ENCODE data around the gene ZNF607. TPM values are rescaled to one million over a fixed set of nuclear protein-coding genes. Genes with fewer than 3 reads are reported as not detected.
"Not testable (repeated sequence)": the region's sequence is repeated elsewhere in the genome, so short reads cannot be mapped to it uniquely, and the experiment has no call there.

ZNF607 gene
- total and polyA plus RNA-seq, 10 of the 15 experiments (the other 5 are each of a cell fraction or from before 2014, with no cell fraction given), result 0.47 to 5.7 (median 2.2) TPM

DNA sequence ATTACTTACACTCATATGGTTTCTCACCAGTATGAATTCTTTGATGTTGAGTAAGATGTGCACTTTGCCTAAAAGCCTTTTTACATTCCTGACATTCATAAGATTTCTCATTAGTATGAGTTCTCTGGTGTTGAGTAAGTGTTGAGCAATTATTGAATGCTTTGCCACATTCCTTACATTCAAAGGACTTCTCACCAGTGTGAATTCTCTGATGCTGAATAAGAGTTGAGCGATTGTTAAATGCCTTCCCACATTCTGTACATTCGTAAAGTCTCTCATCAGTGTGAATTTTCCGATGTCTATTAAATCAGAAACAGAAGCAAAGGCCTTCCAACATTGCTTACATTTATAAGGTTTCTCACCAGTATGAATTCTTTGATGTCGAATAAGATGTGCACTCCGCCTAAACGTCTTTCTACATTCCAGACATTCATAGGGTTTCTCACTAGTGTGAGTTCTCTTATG, 50.1 kb downstream of the ZNF607 start:
- CTCF ChIA-PET, result no interaction called here
- Histone ChIP-seq H3K36me3 (ENCODE audit: control insufficient read depth in 2 of 2, insufficient read depth in 2 of 2, low read length in 1 of 2) (no peaks in the 10 kb centered on the region), H3K4me2 (ENCODE audit: control insufficient read depth, insufficient read depth) (no peak overlapping the region), H2AFZ (ENCODE audit: control insufficient read depth, low read depth, low read length) (no peak overlapping the region), H4K20me1 (ENCODE audit: control insufficient read depth, insufficient read depth) (no peaks in the 10 kb centered on the region), H3K79me2 (ENCODE audit: control insufficient read depth, insufficient read depth, low read length) (no peaks in the 10 kb centered on the region), H3K9ac (ENCODE audit: control insufficient read depth, insufficient read depth, low read length) (no peak overlapping the region), H3K4me3 (no peak overlapping the region), H3K27me3 (replicated peaks in 1 of 2; ENCODE audit: control insufficient read depth in 2 of 2, insufficient read depth in 2 of 2, low read length in 1 of 2) (no peaks in the 10 kb centered on the region), H3K27ac (ENCODE audit: control insufficient read depth, insufficient read depth) (no peak overlapping the region), H3K9me3 (replicated peaks; ENCODE audit: control insufficient read depth, insufficient read depth, low read length) (peaks cover 4% of the 10 kb centered on the region; the same call in 2 of the 3 replicates), H3K4me1 (ENCODE audit: control insufficient read depth, insufficient read depth, low read length) (no peaks in the 10 kb centered on the region)
- in situ Hi-C loops (cut with MboI), result no loop called here
- ATAC-seq, result no peak
- DNase-seq (ENCODE audit: low read depth, low spot score), result no peak
- no peak for FAIRE-seq
- TF ChIP-seq CBFB (IDR thresholded peaks at IDR 0.05; ENCODE audit: low read depth), result no peak
- no peak for TF ChIP-seq ZNF384 (IDR thresholded peaks at IDR 0.05; ENCODE audit: borderline replicate concordance, low read depth, low read length)
- BruUV-seq (replicated peaks), result no TSS peak
- SMC1A ChIA-PET (ENCODE audit: uncharacterized antibody, unreplicated experiment), result no interaction called here
- RAD21 ChIA-PET (ENCODE audit: unreplicated experiment), result no interaction called here
- WGBS (ENCODE audit: insufficient coverage, insufficient replicate concordance, low lambda C conversion rate, missing lambda C conversion rate), result 45% methylated on average over 6 of the region's 6 CpGs
- POLR2A ChIA-PET, result no interaction called here
- intact Hi-C loops (cut with micrococcal nuclease; ENCODE audit: unreplicated experiment), result no loop called here

DNA sequence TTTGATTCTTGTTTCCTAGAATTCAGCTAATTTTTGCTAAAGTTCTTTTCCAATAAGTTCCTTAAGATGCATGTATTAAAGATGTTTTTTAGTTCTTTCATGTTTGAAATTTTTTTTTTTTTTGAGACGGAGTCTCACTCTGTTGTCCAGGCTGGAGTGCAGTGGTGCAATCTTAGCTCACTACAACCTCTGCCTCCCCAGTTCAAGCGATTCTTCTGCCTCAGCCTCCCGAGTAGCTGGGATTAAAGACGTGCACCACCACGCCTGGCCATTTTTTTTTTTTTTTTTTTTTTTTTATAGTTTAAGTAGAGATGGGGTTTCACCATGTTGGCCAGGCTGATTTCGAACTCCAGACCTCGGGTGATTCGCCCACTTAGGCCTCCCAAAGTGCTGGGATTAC, 62.4 kb downstream of the ZNF607 start:
- in situ Hi-C loops (cut with MboI) (loop anchor here (10.0 kb wide), 1 partner anchor 342 kb away; no protein-coding TSS in a partner anchor), intact Hi-C loops (cut with micrococcal nuclease; ENCODE audit: unreplicated experiment) (loop anchor here (5.0 kb wide), 1 partner anchor 190 kb away; the partner anchor contains the start of genes ZNF569 and ZNF570)
- CTCF ChIA-PET, result interaction anchor here (0.6 kb wide), 1 partner anchor 44 kb away, joined by 3 read pairs; no protein-coding TSS in a partner anchor

More for the DNA sequence above, 62.4 kb downstream of the ZNF607 start:
- POLR2A ChIA-PET, result interaction anchor here (0.6 to 0.7 kb wide), 2 partner anchors 44 to 68 kb away, joined by 3 to 4 read pairs; no protein-coding TSS in a partner anchor
- H3K9ac ChIP-seq (ENCODE audit: control insufficient read depth, insufficient read depth, low read length); H3K36me3 ChIP-seq (ENCODE audit: control insufficient read depth in 2 of 2, insufficient read depth in 2 of 2, low read length in 1 of 2); ATAC-seq; H4K20me1 ChIP-seq (ENCODE audit: control insufficient read depth, insufficient read depth); H2AFZ ChIP-seq (ENCODE audit: control insufficient read depth, low read depth, low read length); DNase-seq (ENCODE audit: low read depth, low spot score); H3K27ac ChIP-seq (ENCODE audit: control insufficient read depth, insufficient read depth); H3K27me3 ChIP-seq (replicated peaks in 1 of 2; ENCODE audit: control insufficient read depth in 2 of 2, insufficient read depth in 2 of 2, low read length in 1 of 2); H3K4me1 ChIP-seq (ENCODE audit: control insufficient read depth, insufficient read depth, low read length); H3K4me3 ChIP-seq; FAIRE-seq; BruUV-seq (replicated peaks); H3K9me3 ChIP-seq (replicated peaks; ENCODE audit: control insufficient read depth, insufficient read depth, low read length); H3K4me2 ChIP-seq (ENCODE audit: control insufficient read depth, insufficient read depth): not testable (repeated sequence)
- TF ChIP-seq, protein P1, sequence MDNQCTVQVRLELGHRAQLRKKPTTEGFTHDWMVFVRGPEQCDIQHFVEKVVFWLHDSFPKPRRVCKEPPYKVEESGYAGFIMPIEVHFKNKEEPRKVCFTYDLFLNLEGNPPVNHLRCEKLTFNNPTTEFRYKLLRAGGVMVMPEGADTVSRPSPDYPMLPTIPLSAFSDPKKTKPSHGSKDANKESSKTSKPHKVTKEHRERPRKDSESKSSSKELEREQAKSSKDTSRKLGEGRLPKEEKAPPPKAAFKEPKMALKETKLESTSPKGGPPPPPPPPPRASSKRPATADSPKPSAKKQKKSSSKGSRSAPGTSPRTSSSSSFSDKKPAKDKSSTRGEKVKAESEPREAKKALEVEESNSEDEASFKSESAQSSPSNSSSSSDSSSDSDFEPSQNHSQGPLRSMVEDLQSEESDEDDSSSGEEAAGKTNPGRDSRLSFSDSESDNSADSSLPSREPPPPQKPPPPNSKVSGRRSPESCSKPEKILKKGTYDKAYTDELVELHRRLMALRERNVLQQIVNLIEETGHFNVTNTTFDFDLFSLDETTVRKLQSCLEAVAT (IDR thresholded peaks at IDR 0.05), result peak; percentile 64
- peaks cover 22% of the 10 kb centered on the region for H3K79me2 ChIP-seq (ENCODE audit: control insufficient read depth, insufficient read depth, low read length)
- RAD21 ChIA-PET (ENCODE audit: unreplicated experiment), result interaction anchor here (0.7 kb wide), 1 partner anchor 62 kb away, joined by 5 read pairs; the partner anchor contains the start of genes ZNF540 and ZNF571
- SMC1A ChIA-PET (ENCODE audit: uncharacterized antibody, unreplicated experiment), result interaction anchor here (1.4 kb wide), 1 partner anchor 117 kb away, joined by 4 read pairs; no protein-coding TSS in a partner anchor
- 97% methylated on average over 7 of the region's 8 CpGs for WGBS (ENCODE audit: insufficient coverage, insufficient replicate concordance, low lambda C conversion rate, missing lambda C conversion rate)
